Karpas-422 (cell line): ENCODE results near the gene FAM83F. TPM values are rescaled to one million over a fixed set of nuclear protein-coding genes. Genes with fewer than 3 reads are reported as not detected.
"Not testable (repeated sequence)": the region's sequence is repeated elsewhere in the genome, so short reads cannot be mapped to it uniquely, and the experiment has no call there.

Experiments used
- DNase-seq: peaks from one replicate; pipeline ENCODE4 v3.0.0-alpha.2; 2015
- H2AFZ ChIP-seq: fragments of 200-600 bp; sonication (generic); 2 replicates; pipeline ENCODE4 v1.6.1; 2014; ENCODE audit warnings: antibody characterized with exemption, low read length, mixed read lengths
- H3K27ac ChIP-seq: fragments of 200-600 bp; sonication (generic); 2 replicates; pipeline ENCODE4 v1.5.1; 2014; ENCODE audit warnings: mild to moderate bottlenecking, low read length, moderate library complexity
- H3K27me3 ChIP-seq: fragments of 200-600 bp; sonication (generic); 2 replicates; pipeline ENCODE4 v1.6.1; 2014; ENCODE audit warnings: low read length, mixed read lengths
- H3K36me3 ChIP-seq: fragments of 200-600 bp; sonication (generic); 2 replicates; pipeline ENCODE4 v1.6.1; 2014; ENCODE audit warnings: low read length, mixed read lengths; ENCODE audit not compliant: insufficient read depth
- H3K4me1 ChIP-seq: fragments of 200-600 bp; sonication (generic); 2 replicates; pipeline ENCODE4 v1.6.1; 2014; ENCODE audit warnings: mild to moderate bottlenecking, low read length, mixed read lengths
- H3K4me2 ChIP-seq: fragments of 200-600 bp; sonication (generic); 2 replicates; pipeline ENCODE4 v1.6.1; 2014; ENCODE audit warnings: low read length, low read depth, mild to moderate bottlenecking; ENCODE audit not compliant: poor library complexity, severe bottlenecking
- H3K4me3 ChIP-seq: fragments of 200-600 bp; sonication (generic); 2 replicates; pipeline ENCODE4 v1.5.1; 2014; ENCODE audit warnings: mild to moderate bottlenecking, antibody characterized with exemption, low read length, mixed read lengths
- H3K79me2 ChIP-seq: fragments of 200-600 bp; sonication (generic); 2 replicates; pipeline ENCODE4 v1.6.1; 2014; ENCODE audit warnings: mild to moderate bottlenecking, low read length, mixed read lengths
- H3K9ac ChIP-seq: fragments of 200-600 bp; sonication (generic); 2 replicates; pipeline ENCODE4 v1.6.0; 2014; ENCODE audit warnings: low read length
- H3K9me2 ChIP-seq: fragments of 200-600 bp; sonication (generic), shearing (Covaris generic); replicated peaks from 2 replicates; pipeline ENCODE4 v1.6.0; 2014; ENCODE audit warnings: mild to moderate bottlenecking, low read length, moderate library complexity; ENCODE audit not compliant: insufficient read depth
- H3K9me3 ChIP-seq: fragments of 300-700, 200-600 bp; sonication (generic); 2 replicates; pipeline ENCODE4 v1.6.1; 2014; ENCODE audit warnings: low read length, mixed read lengths
- H4K20me1 ChIP-seq: fragments of 200-600 bp; sonication (generic); 2 replicates; pipeline ENCODE4 v1.6.1; 2014; ENCODE audit warnings: mild to moderate bottlenecking, antibody characterized with exemption, low read length, low read depth; ENCODE audit not compliant: insufficient read depth
- total RNA-seq: library from RNA; depleted of rRNA; stranded (reverse); fragments of >200 nt; shearing (Covaris generic); gene quantifications from 2 replicates; pipeline ENCODE4 v1.2.3, GENCODE V29; 2014; ENCODE audit warnings: low replicate concordance

Gene FAM83F
- total RNA-seq, 1 experiment from 2014 or later, result 0.07 TPM

GRCh38 chr22:40022536-40023240, 27.9 kb downstream of the FAM83F start:
- H3K27ac ChIP-seq, result no peak overlapping the region

GRCh38 chr22:40023341-40023841, 28.6 kb downstream of the FAM83F start:
- Histone ChIP-seq H3K9ac (no peak overlapping the region), H3K27ac (no peak overlapping the region), H3K79me2 (no peaks in the 10 kb centered on the region), H3K4me3 (no peak overlapping the region), H3K9me2 (no peaks in the 10 kb centered on the region), H4K20me1 (no peaks in the 10 kb centered on the region), H3K4me1 (peaks cover 48% of the 10 kb centered on the region), H3K9me3 (no peaks in the 10 kb centered on the region), H3K27me3 (no peaks in the 10 kb centered on the region), H2AFZ (no peak overlapping the region), H3K4me2 (no peak overlapping the region), H3K36me3 (no peaks in the 10 kb centered on the region)
- DNase-seq, result no peak

More at GRCh38 chr22:40022536-40023240, 27.9 kb downstream of the FAM83F start:
- Histone ChIP-seq H3K27me3 (no peaks in the 10 kb centered on the region), H3K9me3 (no peaks in the 10 kb centered on the region), H3K9me2 (no peaks in the 10 kb centered on the region), H3K9ac (no peak overlapping the region), H3K36me3 (no peaks in the 10 kb centered on the region), H3K4me3 (no peak overlapping the region), H2AFZ (no peak overlapping the region), H3K4me1 (peaks cover 41% of the 10 kb centered on the region), H3K4me2 (no peak overlapping the region), H4K20me1 (no peaks in the 10 kb centered on the region), H3K79me2 (no peaks in the 10 kb centered on the region)
- DNase-seq, result no peak

GRCh38 chr22:40024201-40025061, 29.7 kb downstream of the FAM83F start:
- Histone ChIP-seq H3K4me1 (peaks cover 58% of the 10 kb centered on the region), H3K4me2 (peak overlapping the region; percentile 69), H3K27me3 (no peaks in the 10 kb centered on the region), H3K79me2 (no peaks in the 10 kb centered on the region), H3K9me2 (no peaks in the 10 kb centered on the region), H3K4me3 (peak overlapping the region; percentile 20; the same call in 1 of the 2 replicates), H4K20me1 (no peaks in the 10 kb centered on the region), H3K9ac (peak overlapping the region; percentile 55), H3K9me3 (no peaks in the 10 kb centered on the region), H3K27ac (peak overlapping the region; percentile 97), H2AFZ (0 out of 2 replicates have a peak overlapping the region, but pooled peaks have one; percentile 66), H3K36me3 (no peaks in the 10 kb centered on the region)
- peak; percentile 97 for DNase-seq

- not testable (repeated sequence) for H3K9me3 ChIP-seq, DNase-seq, H3K79me2 ChIP-seq, H3K4me3 ChIP-seq, H3K36me3 ChIP-seq, H4K20me1 ChIP-seq, H3K9me2 ChIP-seq, H3K27me3 ChIP-seq
- H3K4me2 ChIP-seq, result peak overlapping the region; percentile 54
- H3K9ac ChIP-seq, result peak overlapping the region; percentile 55
- peak overlapping the region; percentile 97 for H3K27ac ChIP-seq
- 0 out of 2 replicates have a peak overlapping the region, but pooled peaks have one; percentile 66 for H2AFZ ChIP-seq
- peaks cover 64% of the 10 kb centered on the region for H3K4me1 ChIP-seq
Measured at GRCh38 chr22:40025062-40025379, 30.3 kb downstream of the FAM83F start.

GRCh38 chr22:40025856-40026255, 31.1 kb downstream of the FAM83F start:
- H3K4me2 ChIP-seq, result peak overlapping the region; percentile 82
- no peaks in the 10 kb centered on the region for H3K36me3 ChIP-seq
- peak overlapping the region; percentile 97 for H3K27ac ChIP-seq
- H3K9me3 ChIP-seq, result no peaks in the 10 kb centered on the region
- no peaks in the 10 kb centered on the region for H3K9me2 ChIP-seq
- no peak overlapping the region for H3K4me3 ChIP-seq
- no peaks in the 10 kb centered on the region for H3K79me2 ChIP-seq
- peak overlapping the region; percentile 84 for H3K9ac ChIP-seq
- DNase-seq, result no peak
- H3K4me1 ChIP-seq, result peaks cover 73% of the 10 kb centered on the region
- H4K20me1 ChIP-seq, result no peaks in the 10 kb centered on the region
- peak overlapping the region; percentile 18; the same call in 1 of the 2 replicates for H2AFZ ChIP-seq
- H3K27me3 ChIP-seq, result no peaks in the 10 kb centered on the region

- Histone ChIP-seq H3K36me3 (no peaks in the 10 kb centered on the region), H3K9ac (peak overlapping the region; percentile 84), H3K4me3 (peak overlapping the region; percentile 65), H3K9me3 (no peaks in the 10 kb centered on the region), H2AFZ (peak overlapping the region; percentile 16; the same call in 1 of the 2 replicates), H3K4me1 (peaks cover 81% of the 10 kb centered on the region), H3K9me2 (no peaks in the 10 kb centered on the region), H4K20me1 (no peaks in the 10 kb centered on the region), H3K27ac (peak overlapping the region; percentile 97), H3K27me3 (no peaks in the 10 kb centered on the region), H3K79me2 (no peaks in the 10 kb centered on the region), H3K4me2 (peak overlapping the region; percentile 82)
- peak; percentile 88 for DNase-seq
Measured at GRCh38 chr22:40026641-40027040, 31.9 kb downstream of the FAM83F start.

- Histone ChIP-seq H3K36me3 (no peaks in the 10 kb centered on the region), H2AFZ (peak overlapping the region; percentile 74; the same call in 1 of the 2 replicates), H3K79me2 (no peaks in the 10 kb centered on the region), H3K27me3 (no peaks in the 10 kb centered on the region), H3K4me2 (peak overlapping the region; percentile 82), H3K9ac (peak overlapping the region; percentile 84), H3K27ac (peak overlapping the region; percentile 97), H3K9me2 (no peaks in the 10 kb centered on the region), H3K9me3 (no peaks in the 10 kb centered on the region), H4K20me1 (no peaks in the 10 kb centered on the region), H3K4me3 (peak overlapping the region; percentile 65), H3K4me1 (peaks cover 88% of the 10 kb centered on the region)
- peak; percentile 93 for DNase-seq
Measured at GRCh38 chr22:40027191-40028097, 32.7 kb downstream of the FAM83F start.
